Measurements from ENCODE around the gene ADARB2. TPM values are rescaled to one million over a fixed set of nuclear protein-coding genes. Genes with fewer than 3 reads are reported as not detected.

Gene ADARB2
- total and polyA plus RNA-seq, 4 donors, result under 0.01 to 0.79 TPM; not detected in 2

- H3K27ac ChIP-seq (ENCODE audit: low read depth in 1 of 2, low read length in 2 of 2), result no peak overlapping the region
- peaks cover 1% of the 10 kb centered on the region for H3K9me3 ChIP-seq (ENCODE audit: control insufficient read depth, low read length)
- H3K4me3 ChIP-seq (ENCODE audit: low read length in 2 of 2), result no peak overlapping the region
- no peak for ATAC-seq (ENCODE audit: low FRiP score)
- intact Hi-C loops (cut with DNase I), result no loop called here
- no peaks in the 10 kb centered on the region for H3K4me1 ChIP-seq (ENCODE audit: control insufficient read depth in 1 of 2, insufficient read depth in 2 of 2, low read length in 2 of 2)
- H3K36me3 ChIP-seq (ENCODE audit: control insufficient read depth in 1 of 2, insufficient read depth in 2 of 2, low read length in 1 of 2), result no peaks in the 10 kb centered on the region
- no peak for DNase-seq
- WGBS, 2 donors, result 61 to 68% methylated on average over 25 of the region's 25 CpGs
- H3K27me3 ChIP-seq (ENCODE audit: control insufficient read depth in 1 of 2, insufficient read depth in 2 of 2, low read length in 1 of 2), result no peaks in the 10 kb centered on the region
Measured at GRCh38 chr10:1650542-1651269, 86.6 kb downstream of the ADARB2 start.

DNA sequence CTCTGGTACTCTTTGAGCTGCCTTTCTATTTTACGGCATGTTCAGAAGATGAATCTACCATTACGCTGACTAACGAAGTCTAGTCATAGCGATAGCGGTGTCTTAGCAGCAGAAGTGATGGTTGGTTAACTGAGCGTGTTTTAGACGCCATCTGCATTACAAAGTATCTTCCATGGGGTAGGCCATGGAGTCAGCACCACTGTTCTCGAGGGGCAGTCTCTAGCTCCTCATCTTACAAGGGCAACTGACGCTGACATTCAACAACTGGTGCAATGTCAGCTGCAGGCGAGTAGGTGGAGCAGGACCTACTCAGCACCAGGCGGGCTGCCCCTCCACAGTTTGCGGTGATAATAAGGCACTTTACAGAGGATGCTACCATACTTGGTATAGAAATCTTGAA, 88.7 kb downstream of the ADARB2 start:
- intact Hi-C loops (cut with DNase I), result no loop called here
- Histone ChIP-seq H3K27ac (ENCODE audit: low read depth in 1 of 2, low read length in 2 of 2) (no peak overlapping the region), H3K9me3 (ENCODE audit: control insufficient read depth, low read length) (peaks cover 3% of the 10 kb centered on the region), H3K4me3 (ENCODE audit: low read length in 2 of 2) (no peak overlapping the region), H3K4me1 (ENCODE audit: control insufficient read depth in 1 of 2, insufficient read depth in 2 of 2, low read length in 2 of 2) (no peaks in the 10 kb centered on the region), H3K27me3 (ENCODE audit: control insufficient read depth in 1 of 2, insufficient read depth in 2 of 2, low read length in 1 of 2) (no peaks in the 10 kb centered on the region), H3K36me3 (ENCODE audit: control insufficient read depth in 1 of 2, insufficient read depth in 2 of 2, low read length in 1 of 2) (no peaks in the 10 kb centered on the region)
- ATAC-seq (ENCODE audit: low FRiP score) (no peak), DNase-seq (peak in 1 of 2 donors; percentile 31)
- 85 to 86% methylated on average over 12 of the region's 12 CpGs for WGBS, 2 donors

DNA sequence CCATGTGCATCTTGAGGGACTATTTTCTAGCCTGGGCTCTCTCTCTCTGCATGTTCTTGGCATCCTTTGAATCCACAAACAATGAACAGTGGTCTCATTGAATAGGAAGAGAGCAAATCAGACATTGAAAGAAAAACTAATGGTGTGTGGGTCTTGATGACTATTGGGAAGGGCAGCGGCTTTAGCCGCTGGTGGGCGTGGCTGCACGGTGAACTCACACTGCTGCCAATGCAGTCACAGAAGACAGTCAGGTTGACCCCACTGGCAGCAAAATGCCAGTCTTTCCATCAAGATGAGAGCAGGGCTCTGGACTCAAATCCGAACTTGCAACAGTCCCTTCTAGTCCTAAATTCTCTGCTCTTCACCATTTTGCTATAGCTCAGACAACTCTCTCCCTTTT, 91.0 kb downstream of the ADARB2 start:
- Histone ChIP-seq H3K27me3 (ENCODE audit: control insufficient read depth in 1 of 2, insufficient read depth in 2 of 2, low read length in 1 of 2) (no peaks in the 10 kb centered on the region), H3K4me3 (ENCODE audit: low read length in 2 of 2) (no peak overlapping the region), H3K4me1 (ENCODE audit: control insufficient read depth in 1 of 2, insufficient read depth in 2 of 2, low read length in 2 of 2) (no peaks in the 10 kb centered on the region), H3K36me3 (ENCODE audit: control insufficient read depth in 1 of 2, insufficient read depth in 2 of 2, low read length in 1 of 2) (no peaks in the 10 kb centered on the region), H3K9me3 (ENCODE audit: control insufficient read depth, low read length) (peaks cover 3% of the 10 kb centered on the region), H3K27ac (ENCODE audit: low read depth in 1 of 2, low read length in 2 of 2) (no peak overlapping the region)
- intact Hi-C loops (cut with DNase I), result no loop called here
- DNase-seq (no peak), ATAC-seq (ENCODE audit: low FRiP score) (no peak)
- WGBS, 2 donors, result 66 to 67% methylated on average over 5 of the region's 5 CpGs

DNA sequence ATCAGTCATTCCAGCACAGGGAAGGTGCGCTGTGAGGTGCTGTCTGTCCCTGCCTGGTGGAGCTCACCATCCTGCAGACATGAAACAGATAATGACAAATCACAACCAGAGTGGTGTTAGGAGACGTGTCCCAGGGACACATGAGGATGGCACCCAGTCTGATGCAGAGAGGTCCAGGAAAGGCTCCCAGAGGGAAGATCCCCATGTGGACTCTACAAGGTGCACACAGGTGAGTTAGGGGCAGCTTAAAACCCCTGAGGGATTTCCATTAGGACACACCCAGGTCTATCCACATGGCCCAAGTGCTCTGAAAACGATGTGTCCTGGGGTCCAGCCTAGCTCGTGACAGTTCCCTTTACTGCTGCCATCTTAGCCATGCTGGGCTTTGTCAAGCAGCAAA, 91.4 kb downstream of the ADARB2 start:
- Histone ChIP-seq H3K27ac (ENCODE audit: low read depth in 1 of 2, low read length in 2 of 2) (no peak overlapping the region), H3K4me3 (ENCODE audit: low read length in 2 of 2) (no peak overlapping the region), H3K27me3 (ENCODE audit: control insufficient read depth in 1 of 2, insufficient read depth in 2 of 2, low read length in 1 of 2) (no peaks in the 10 kb centered on the region), H3K36me3 (ENCODE audit: control insufficient read depth in 1 of 2, insufficient read depth in 2 of 2, low read length in 1 of 2) (no peaks in the 10 kb centered on the region), H3K9me3 (ENCODE audit: control insufficient read depth, low read length) (peaks cover 3% of the 10 kb centered on the region), H3K4me1 (ENCODE audit: control insufficient read depth in 1 of 2, insufficient read depth in 2 of 2, low read length in 2 of 2) (no peaks in the 10 kb centered on the region)
- DNase-seq (peak in 1 of 2 donors; percentile 30), ATAC-seq (ENCODE audit: low FRiP score) (no peak)
- intact Hi-C loops (cut with DNase I), result no loop called here
- 63 to 67% methylated on average over 4 of the region's 4 CpGs for WGBS, 2 donors

DNA sequence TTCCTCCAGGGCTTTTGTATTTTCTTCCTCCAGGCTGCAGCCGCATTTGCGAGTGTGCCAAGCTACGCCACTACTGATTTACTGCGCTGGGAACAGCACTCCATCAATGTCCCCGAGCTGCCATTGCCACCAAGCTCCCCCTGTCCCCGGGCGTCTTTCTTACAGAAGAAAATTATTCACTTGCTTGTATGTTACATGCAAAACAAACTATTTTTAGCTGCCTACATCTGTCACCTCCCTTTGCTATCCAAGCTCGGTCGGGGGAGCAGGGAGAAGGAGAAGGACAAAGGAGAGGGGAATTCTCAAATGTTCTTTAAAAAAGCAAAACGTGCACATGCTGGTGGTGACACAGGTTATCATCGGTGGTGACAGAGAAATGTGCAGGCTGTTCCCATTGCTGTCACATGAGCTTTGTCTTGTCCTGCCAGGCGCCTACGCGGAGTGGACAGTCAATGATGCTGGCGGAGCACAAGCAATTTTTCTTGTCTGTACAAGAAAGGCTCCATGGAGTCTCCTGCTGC, 93.1 kb downstream of the ADARB2 start:
- H3K36me3 ChIP-seq (ENCODE audit: control insufficient read depth in 1 of 2, insufficient read depth in 2 of 2, low read length in 1 of 2), result no peaks in the 10 kb centered on the region
- no peaks in the 10 kb centered on the region for H3K4me1 ChIP-seq (ENCODE audit: control insufficient read depth in 1 of 2, insufficient read depth in 2 of 2, low read length in 2 of 2)
- H3K27ac ChIP-seq (ENCODE audit: low read depth in 1 of 2, low read length in 2 of 2), result no peak overlapping the region
- intact Hi-C loops (cut with DNase I), result no loop called here
- no peak overlapping the region for H3K4me3 ChIP-seq (ENCODE audit: low read length in 2 of 2)
- DNase-seq (no peak), ATAC-seq (ENCODE audit: low FRiP score) (no peak)
- WGBS, 2 donors, result 23 to 25% methylated on average over 15 of the region's 15 CpGs
- peaks cover 5% of the 10 kb centered on the region for H3K9me3 ChIP-seq (ENCODE audit: control insufficient read depth, low read length)
- H3K27me3 ChIP-seq (ENCODE audit: control insufficient read depth in 1 of 2, insufficient read depth in 2 of 2, low read length in 1 of 2), result no peaks in the 10 kb centered on the region

- WGBS, 2 donors, result 30 to 40% methylated on average over 9 of the region's 9 CpGs
- no peaks in the 10 kb centered on the region for H3K36me3 ChIP-seq (ENCODE audit: control insufficient read depth in 1 of 2, insufficient read depth in 2 of 2, low read length in 1 of 2)
- H3K27ac ChIP-seq (ENCODE audit: low read depth in 1 of 2, low read length in 2 of 2), result no peak overlapping the region
- H3K9me3 ChIP-seq (ENCODE audit: control insufficient read depth, low read length), result peaks cover 5% of the 10 kb centered on the region
- H3K4me1 ChIP-seq (ENCODE audit: control insufficient read depth in 1 of 2, insufficient read depth in 2 of 2, low read length in 2 of 2), result no peaks in the 10 kb centered on the region
- intact Hi-C loops (cut with DNase I), result no loop called here
- DNase-seq, result no peak
- H3K4me3 ChIP-seq (ENCODE audit: low read length in 2 of 2), result no peak overlapping the region
- no peaks in the 10 kb centered on the region for H3K27me3 ChIP-seq (ENCODE audit: control insufficient read depth in 1 of 2, insufficient read depth in 2 of 2, low read length in 1 of 2)
- no peak for ATAC-seq (ENCODE audit: low FRiP score)
Measured at GRCh38 chr10:1643908-1644179, 93.5 kb downstream of the ADARB2 start.

GRCh38 chr10:1643161-1643907, 94.0 kb downstream of the ADARB2 start:
- Histone ChIP-seq H3K27me3 (ENCODE audit: control insufficient read depth in 1 of 2, insufficient read depth in 2 of 2, low read length in 1 of 2) (no peaks in the 10 kb centered on the region), H3K36me3 (ENCODE audit: control insufficient read depth in 1 of 2, insufficient read depth in 2 of 2, low read length in 1 of 2) (no peaks in the 10 kb centered on the region), H3K27ac (ENCODE audit: low read depth in 1 of 2, low read length in 2 of 2) (no peak overlapping the region), H3K4me3 (ENCODE audit: low read length in 2 of 2) (no peak overlapping the region), H3K9me3 (ENCODE audit: control insufficient read depth, low read length) (peaks cover 4% of the 10 kb centered on the region), H3K4me1 (ENCODE audit: control insufficient read depth in 1 of 2, insufficient read depth in 2 of 2, low read length in 2 of 2) (no peaks in the 10 kb centered on the region)
- ATAC-seq (ENCODE audit: low FRiP score) (no peak), DNase-seq (no peak)
- 43 to 45% methylated on average over 11 of the region's 11 CpGs for WGBS, 2 donors
- intact Hi-C loops (cut with DNase I), result no loop called here

- 77 to 84% methylated on average over 8 of the region's 8 CpGs for WGBS, 2 donors
- DNase-seq (no peak), ATAC-seq (ENCODE audit: low FRiP score) (no peak)
- no peaks in the 10 kb centered on the region for H3K36me3 ChIP-seq (ENCODE audit: control insufficient read depth in 1 of 2, insufficient read depth in 2 of 2, low read length in 1 of 2)
- H3K27me3 ChIP-seq (ENCODE audit: control insufficient read depth in 1 of 2, insufficient read depth in 2 of 2, low read length in 1 of 2), result no peaks in the 10 kb centered on the region
- H3K27ac ChIP-seq (ENCODE audit: low read depth in 1 of 2, low read length in 2 of 2), result no peak overlapping the region
- no peaks in the 10 kb centered on the region for H3K4me1 ChIP-seq (ENCODE audit: control insufficient read depth in 1 of 2, insufficient read depth in 2 of 2, low read length in 2 of 2)
- no peak overlapping the region for H3K4me3 ChIP-seq (ENCODE audit: low read length in 2 of 2)
- intact Hi-C loops (cut with DNase I), result no loop called here
- peaks cover 4% of the 10 kb centered on the region for H3K9me3 ChIP-seq (ENCODE audit: control insufficient read depth, low read length)
Measured at GRCh38 chr10:1642600-1643160, 94.6 kb downstream of the ADARB2 start.

DNA sequence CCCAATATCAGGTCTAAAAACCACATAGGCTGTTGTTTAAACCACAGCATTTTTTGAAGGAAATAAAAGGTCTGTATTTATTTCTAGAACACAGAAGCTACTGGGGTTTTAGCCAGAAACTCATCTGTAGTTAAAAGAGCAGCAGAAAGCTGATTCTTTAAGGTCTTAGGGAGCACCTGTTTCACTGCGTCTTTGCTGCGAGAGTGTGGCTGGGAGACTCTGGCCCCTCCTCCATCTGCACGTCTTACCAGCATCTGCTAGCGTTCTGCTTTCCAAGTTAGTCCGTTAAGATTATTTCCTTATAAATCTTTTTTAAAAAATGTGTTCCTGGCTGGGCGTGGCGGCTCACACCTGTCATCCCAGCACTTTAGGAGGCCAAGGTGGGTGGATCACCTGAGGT, 95.9 kb downstream of the ADARB2 start:
- Histone ChIP-seq H3K36me3 (ENCODE audit: control insufficient read depth in 1 of 2, insufficient read depth in 2 of 2, low read length in 1 of 2) (no peaks in the 10 kb centered on the region), H3K4me1 (ENCODE audit: control insufficient read depth in 1 of 2, insufficient read depth in 2 of 2, low read length in 2 of 2) (no peaks in the 10 kb centered on the region), H3K9me3 (ENCODE audit: control insufficient read depth, low read length) (peaks cover 4% of the 10 kb centered on the region), H3K27ac (ENCODE audit: low read depth in 1 of 2, low read length in 2 of 2) (no peak overlapping the region), H3K27me3 (ENCODE audit: control insufficient read depth in 1 of 2, insufficient read depth in 2 of 2, low read length in 1 of 2) (no peaks in the 10 kb centered on the region), H3K4me3 (ENCODE audit: low read length in 2 of 2) (no peak overlapping the region)
- intact Hi-C loops (cut with DNase I), result no loop called here
- ATAC-seq (ENCODE audit: low FRiP score), result no peak
- WGBS, 2 donors, result 70 to 72% methylated on average over 7 of the region's 7 CpGs
- peak in 1 of 2 donors; percentile 9 for DNase-seq

Data from aorta (tissue), 5 donors.